T-cell (primary cell): Measurements from ENCODE around the gene SERINC1. TPM values are rescaled to one million over a fixed set of nuclear protein-coding genes. Genes with fewer than 3 reads are reported as not detected.

ENCODE experiments used
- ATAC-seq, 4 experiments: fragments of 200-7000 bp in 3 of 4; fragments of 150-1000 bp in 1 of 4; cut with Tn5 transposase; replicated peaks in 1 of 4; 1 replicate in 3 of 4; 2 replicates in 1 of 4; pipeline ENCODE4 v1.10.0; 2021; ENCODE audit warnings: moderate library complexity in 3 of 4, mild to moderate bottlenecking in 2 of 4, moderate number of reproducible peaks in 1 of 4
- CTCF ChIA-PET, 2 donors: fragments of 300-600 bp; sonication (Branson Sonifier 250); formaldehyde crosslinking; loops; one replicate each; lab custom pipeline; 2022; ENCODE audit warnings: antibody characterized with exemption in 2 of 2; lab: Charles Lee
- POLR2A ChIA-PET, 2 donors: fragments of 300-600 bp; sonication (Branson Sonifier 250); formaldehyde crosslinking; loops; one replicate each; lab custom pipeline; 2022; ENCODE audit warnings: antibody characterized with exemption in 2 of 2; lab: Charles Lee
- DNase-seq, 35 experiments: peaks; one replicate each; pipeline versions ENCODE4 v3.0.0 to v3.0.0-alpha.2; 2013 to 2023
- H3K27ac ChIP-seq: one replicate; pipeline ENCODE4 v1.5.1; 2013; ENCODE audit warnings: low read length
- H3K27me3 ChIP-seq, 2 experiments: replicated peaks in 1 of 2; 1 replicate in 1 of 2; 2 replicates in 1 of 2; pipeline versions ENCODE4 v1.6.1 to v1.7.0; 2013; ENCODE audit warnings: low read length in 1 of 2, mixed read lengths in 1 of 2; ENCODE audit not compliant: control insufficient read depth in 2 of 2, insufficient read depth in 2 of 2; ENCODE audit errors: extremely low read depth in 1 of 2
- H3K36me3 ChIP-seq, 2 donors: 1 replicate in 1 of 2; 2 replicates in 1 of 2; pipeline versions ENCODE4 v1.6.1 to v1.7.0; 2013; ENCODE audit warnings: low read length in 1 of 2; ENCODE audit not compliant: control insufficient read depth in 2 of 2, insufficient read depth in 1 of 2; ENCODE audit errors: extremely low read depth in 1 of 2
- H3K4me1 ChIP-seq, 2 experiments: 1 replicate in 1 of 2; 2 replicates in 1 of 2; pipeline versions ENCODE4 v1.6.1 to v1.7.0; 2013; ENCODE audit warnings: low read length in 2 of 2, mixed read lengths in 1 of 2; ENCODE audit not compliant: insufficient read depth in 2 of 2, control insufficient read depth in 1 of 2; ENCODE audit errors: extremely low read depth in 1 of 2
- H3K4me3 ChIP-seq, 2 donors: 1 replicate in 1 of 2; 2 replicates in 1 of 2; pipeline versions ENCODE4 v1.5.1 to v1.7.0; 2013; ENCODE audit warnings: mild to moderate bottlenecking in 2 of 2, low read length in 1 of 2, moderate library complexity in 1 of 2; ENCODE audit not compliant: control insufficient read depth in 1 of 2; ENCODE audit errors: extremely low read depth in 1 of 2
- H3K9me3 ChIP-seq: 2 replicates; pipeline ENCODE4 v1.7.0; 2013
- H3K27ac Mint-ChIP-seq, 2 donors: one replicate each; pipeline ENCODE4 v1.8.0; 2020 to 2021; ENCODE audit warnings: mild to moderate bottlenecking in 2 of 2, mixed read lengths in 2 of 2
- H3K27me3 Mint-ChIP-seq, 2 donors: one replicate each; pipeline ENCODE4 v1.8.0; 2021 to 2022; ENCODE audit warnings: mixed read lengths in 2 of 2
- H3K36me3 Mint-ChIP-seq: one replicate; pipeline ENCODE4 v1.8.0; 2021; ENCODE audit warnings: mixed read lengths
- H3K4me1 Mint-ChIP-seq, 3 donors: one replicate each; pipeline ENCODE4 v1.8.0; 2020 to 2022; ENCODE audit warnings: mixed read lengths in 3 of 3, mild to moderate bottlenecking in 1 of 3
- H3K4me3 Mint-ChIP-seq, 3 donors: one replicate each; pipeline ENCODE4 v1.8.0; 2020 to 2022; ENCODE audit warnings: mild to moderate bottlenecking in 3 of 3, mixed read lengths in 3 of 3, moderate library complexity in 3 of 3
- H3K9me3 Mint-ChIP-seq, 3 donors: one replicate each; pipeline ENCODE4 v1.8.0; 2020 to 2022; ENCODE audit warnings: mixed read lengths in 3 of 3
- WGBS: methylation state at CpG from one replicate; pipeline ENCODE4 v1.1.5; 2013; ENCODE audit warnings: missing lambda C conversion rate; ENCODE audit not compliant: insufficient coverage; 5-methylcytosine and 5-hydroxymethylcytosine counted together
- total RNA-seq, 35 experiments: library from RNA in 6 of 35; stranded (reverse) in 6 of 35; fragments of 120-200 nt in 1 of 35; gene quantifications; one replicate each; pipeline versions ENCODE4 v1.2.1 to v1.2.4 and lab custom pipeline; 2013 to 2026

Gene SERINC1
- total RNA-seq, 5 donors from 2014 or later (not counting 1 experiment from before 2014, with no cell fraction given): 110 to 121 (median 116) TPM

DNA sequence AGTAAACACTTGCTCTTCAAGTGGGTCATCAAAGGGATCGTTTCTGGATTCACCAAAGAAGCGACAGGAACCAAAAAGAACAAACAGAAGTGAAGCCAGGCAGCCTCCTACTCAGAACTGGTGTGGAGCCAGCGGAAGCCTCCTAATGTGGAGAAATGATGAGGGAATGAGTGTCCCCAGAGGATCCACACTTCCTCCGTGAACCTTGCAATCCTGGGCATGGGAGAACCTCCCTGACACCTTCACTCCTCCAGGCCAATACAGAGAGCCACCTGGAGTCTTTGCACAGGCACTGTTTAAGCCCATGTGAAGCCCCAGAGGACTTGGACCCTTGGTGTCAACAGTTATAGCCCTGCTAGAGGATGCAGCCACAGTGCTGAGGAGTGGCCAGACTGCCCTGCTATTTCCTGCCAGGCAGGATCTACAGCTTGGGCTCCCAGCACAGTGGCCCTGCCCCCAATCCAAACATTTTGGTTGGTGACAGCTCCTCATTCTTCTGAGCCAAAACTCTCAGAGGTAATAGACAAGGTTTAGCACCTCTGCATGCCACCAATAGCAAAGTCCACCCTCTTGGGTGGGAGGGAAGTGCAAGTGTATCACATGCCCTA, 23.2 kb upstream of the SERINC1 start:
- Mint-ChIP-seq H3K27ac (no peak overlapping the region), H3K9me3 (peaks cover 16 to 33% (median 27%) of the 10 kb centered on the region in 3 donors), H3K4me3 (no peak overlapping the region), H3K36me3 (peaks cover 4% of the 10 kb centered on the region), H3K27me3 (peaks cover 7 to 19% of the 10 kb centered on the region in 2 donors), H3K4me1 (peaks cover 7 to 17% (median 12%) of the 10 kb centered on the region in 3 donors)
- Histone ChIP-seq H3K9me3 (peaks cover 3% of the 10 kb centered on the region), H3K4me1 (peaks cover 0 to 5% of the 10 kb centered on the region in 2 experiments), H3K36me3 (no peaks in the 10 kb centered on the region), H3K27ac (no peak overlapping the region), H3K4me3 (no peak overlapping the region), H3K27me3 (peaks cover 0 to 12% of the 10 kb centered on the region in 2 experiments)
- no peak for ATAC-seq
- POLR2A ChIA-PET: no interaction called here
- DNase-seq: no peak
- CTCF ChIA-PET: no interaction called here
- 92% methylated on average over 2 of the region's 4 CpGs for WGBS

DNA sequence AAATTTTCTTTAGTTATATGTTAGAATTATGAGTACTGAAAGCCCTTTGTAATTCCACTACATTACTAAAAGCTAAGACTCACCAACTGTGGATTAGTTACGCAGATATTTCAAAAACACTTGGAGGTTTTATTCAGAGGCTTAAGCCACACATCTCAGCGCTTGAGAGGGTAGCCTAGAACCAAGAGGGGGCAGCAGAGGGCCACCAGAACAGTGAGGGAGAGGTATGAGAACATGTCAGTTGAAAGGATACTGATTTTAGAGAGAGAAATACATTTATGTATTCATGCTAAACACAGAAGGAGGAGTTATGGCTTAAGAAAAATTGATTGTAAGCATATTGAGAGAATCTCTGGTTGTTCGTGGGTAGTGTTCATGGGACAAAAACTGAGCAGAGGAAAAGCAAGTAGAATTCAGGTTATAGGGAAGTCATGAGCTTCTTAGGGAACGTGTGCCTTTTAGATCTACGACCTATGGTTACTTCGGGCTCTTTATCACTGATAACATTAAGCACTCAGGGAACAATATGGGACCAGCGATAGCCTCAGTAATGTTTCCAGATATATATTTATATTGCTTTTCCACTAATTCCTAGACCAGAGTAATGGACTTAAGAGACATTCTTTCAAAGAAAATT, 20.4 kb upstream of the SERINC1 start:
- WGBS: 0% methylated on average over 1 of the region's 7 CpGs
- Histone ChIP-seq H3K27ac (no peak overlapping the region), H3K27me3 (peaks cover 0 to 12% of the 10 kb centered on the region in 2 experiments), H3K4me1 (peaks cover 0 to 5% of the 10 kb centered on the region in 2 experiments), H3K36me3 (no peaks in the 10 kb centered on the region), H3K9me3 (peaks cover 3% of the 10 kb centered on the region), H3K4me3 (no peak overlapping the region)
- Mint-ChIP-seq H3K4me3 (no peak overlapping the region), H3K27me3 (peaks cover 0 to under 1% of the 10 kb centered on the region in 2 donors), H3K27ac (no peak overlapping the region), H3K9me3 (peaks cover under 1 to 11% (median 7%) of the 10 kb centered on the region in 3 donors), H3K36me3 (peaks cover 4% of the 10 kb centered on the region), H3K4me1 (peaks cover 7 to 17% (median 12%) of the 10 kb centered on the region in 3 donors)
- POLR2A ChIA-PET: interaction anchor here (0.6 kb wide), 2 partner anchors 18 to 96 kb away, joined by 3 to 4 read pairs; no protein-coding TSS in a partner anchor
- DNase-seq: peak; percentile 33 to 77 (median 62)
- ATAC-seq: peak; percentile 89 to 100 (median 97)
- CTCF ChIA-PET: interaction anchor here (0.6 to 7.1 kb wide), 22 partner anchors 10 to 1437 kb away, joined by 3 to 127 read pairs (median 3); partner anchors contain the start of genes HSF2 (in 1 of the 2) and SERINC1 (in 1 of the 2)

DNA sequence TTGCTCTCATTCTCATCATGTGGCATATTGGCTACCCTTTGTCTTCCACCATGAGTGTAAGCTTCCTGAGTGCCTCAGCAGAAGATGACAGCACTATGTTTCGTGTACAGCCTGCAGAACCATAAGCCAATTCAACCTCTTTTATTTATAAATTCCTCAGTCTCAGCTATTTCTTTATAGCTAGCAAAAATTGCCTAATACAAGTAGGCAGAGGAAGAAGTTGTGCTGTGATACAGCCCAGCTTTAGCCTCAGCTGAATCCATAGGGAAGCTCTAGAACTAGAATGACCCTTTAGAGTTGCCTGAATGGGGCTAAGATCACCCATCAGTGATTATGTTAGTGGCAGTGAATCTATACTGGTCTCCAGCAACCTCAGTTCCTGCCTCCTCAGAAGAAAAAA, 19.0 kb upstream of the SERINC1 start:
- H3K4me3 ChIP-seq: no peak overlapping the region
- H3K4me1 Mint-ChIP-seq: peaks cover 7 to 14% (median 8%) of the 10 kb centered on the region in 3 donors
- WGBS: no CpG with 5 or more reads among the region's 1 CpG
- DNase-seq: no peak
- no peak overlapping the region for H3K27ac ChIP-seq
- no peaks in the 10 kb centered on the region for H3K9me3 Mint-ChIP-seq
- H3K36me3 Mint-ChIP-seq: peaks cover 4% of the 10 kb centered on the region
- H3K4me3 Mint-ChIP-seq: no peak overlapping the region
- CTCF ChIA-PET: interaction anchor here (0.8 to 7.1 kb wide), 8 partner anchors 12 to 351 kb away, joined by 3 to 127 read pairs (median 7); no protein-coding TSS in a partner anchor
- no peaks in the 10 kb centered on the region for H3K27me3 Mint-ChIP-seq
- H3K27me3 ChIP-seq: peaks cover 0 to 8% of the 10 kb centered on the region in 2 experiments
- no peak overlapping the region for H3K27ac Mint-ChIP-seq
- POLR2A ChIA-PET: no interaction called here
- no peak for ATAC-seq
- H3K36me3 ChIP-seq: no peaks in the 10 kb centered on the region
- no peaks in the 10 kb centered on the region for H3K9me3 ChIP-seq
- peaks cover 0 to 2% of the 10 kb centered on the region in 2 experiments for H3K4me1 ChIP-seq

DNA sequence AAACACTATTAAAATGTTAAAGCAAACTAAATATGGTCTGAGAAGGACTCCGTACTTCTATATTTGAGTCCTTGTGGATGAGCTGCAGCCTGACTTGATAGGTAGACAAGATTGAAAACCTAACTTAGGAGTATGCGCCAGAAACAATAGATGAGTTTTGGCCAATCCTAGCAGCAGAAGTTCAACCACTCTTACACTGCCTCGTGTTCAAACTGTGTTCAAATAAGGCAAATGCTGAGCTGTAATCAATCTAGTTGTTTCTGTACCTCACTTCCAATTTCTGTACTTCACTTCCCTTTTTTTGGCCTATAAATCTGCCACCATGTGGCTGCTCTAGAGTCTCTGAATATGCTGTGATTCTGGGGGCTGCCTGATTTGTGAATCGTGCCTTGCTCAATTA, 13.2 kb upstream of the SERINC1 start:
- Histone ChIP-seq H3K27me3 (no peaks in the 10 kb centered on the region), H3K36me3 (no peaks in the 10 kb centered on the region), H3K27ac (no peak overlapping the region), H3K4me3 (no peak overlapping the region), H3K4me1 (no peaks in the 10 kb centered on the region), H3K9me3 (no peaks in the 10 kb centered on the region)
- H3K36me3 Mint-ChIP-seq: no peaks in the 10 kb centered on the region
- no peak overlapping the region for H3K4me3 Mint-ChIP-seq
- WGBS: no CpG with 5 or more reads among the region's 4 CpGs
- POLR2A ChIA-PET: no interaction called here
- no peak overlapping the region for H3K27ac Mint-ChIP-seq
- ATAC-seq: no peak
- CTCF ChIA-PET: interaction anchor here (0.6 to 1.3 kb wide), 4 partner anchors 10 to 330 kb away, joined by 3 to 4 read pairs (median 3); no protein-coding TSS in a partner anchor
- H3K4me1 Mint-ChIP-seq: no peaks in the 10 kb centered on the region
- H3K9me3 Mint-ChIP-seq: no peaks in the 10 kb centered on the region
- DNase-seq: no peak
- H3K27me3 Mint-ChIP-seq: no peaks in the 10 kb centered on the region

DNA sequence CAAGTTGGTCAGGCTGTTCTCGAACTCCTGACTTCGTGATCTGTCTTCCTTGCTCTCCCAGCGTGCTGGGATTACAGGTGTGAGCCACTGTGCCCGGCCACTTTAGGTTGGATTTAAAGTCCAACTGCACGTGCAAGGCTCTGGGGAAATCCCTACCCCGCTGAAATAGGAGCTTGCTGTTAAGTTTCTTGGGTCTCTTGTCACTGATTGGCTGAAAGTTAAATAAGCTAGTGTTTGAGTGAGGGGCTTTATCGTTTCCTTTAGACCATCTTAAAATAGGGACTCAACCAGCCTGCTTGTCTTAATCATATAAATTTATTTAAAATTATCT, 11.1 kb upstream of the SERINC1 start:
- Histone ChIP-seq H3K27me3 (no peaks in the 10 kb centered on the region), H3K4me1 (no peaks in the 10 kb centered on the region), H3K27ac (no peak overlapping the region), H3K4me3 (no peak overlapping the region), H3K36me3 (no peaks in the 10 kb centered on the region), H3K9me3 (no peaks in the 10 kb centered on the region)
- ChIA-PET CTCF (interaction anchor here in 1 of 2 donors (1.5 kb wide), 1 partner anchor 47 kb away, joined by 5 read pairs; no protein-coding TSS in a partner anchor), POLR2A (no interaction called here)
- Mint-ChIP-seq H3K36me3 (no peaks in the 10 kb centered on the region), H3K9me3 (no peaks in the 10 kb centered on the region), H3K27me3 (no peaks in the 10 kb centered on the region), H3K4me1 (no peaks in the 10 kb centered on the region), H3K4me3 (no peak overlapping the region), H3K27ac (no peak overlapping the region)
- ATAC-seq (no peak), DNase-seq (no peak)
- 100% methylated on average over 2 of the region's 7 CpGs for WGBS

DNA sequence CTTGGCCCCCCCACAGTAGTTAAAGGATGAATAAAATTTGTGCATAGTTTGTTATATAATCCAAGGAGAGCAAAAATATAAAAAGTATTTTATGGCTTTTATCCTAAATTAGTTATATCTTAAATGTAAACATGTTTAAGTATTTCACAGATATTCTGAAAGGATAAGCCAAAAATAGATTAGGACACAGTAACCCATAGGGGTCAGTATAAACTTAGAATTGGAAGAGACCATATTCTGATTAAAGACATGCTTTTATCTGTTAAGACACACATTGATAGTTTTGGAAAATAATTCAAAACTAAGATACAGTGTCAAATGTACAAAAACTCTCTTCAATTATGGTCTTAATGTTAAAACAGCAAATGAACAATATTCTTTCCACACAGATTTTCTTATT, 4.5 kb upstream of the SERINC1 start:
- Histone ChIP-seq H3K36me3 (no peaks in the 10 kb centered on the region), H3K4me1 (peaks cover 3 to 5% of the 10 kb centered on the region in 2 experiments), H3K27ac (no peak overlapping the region), H3K9me3 (no peaks in the 10 kb centered on the region), H3K4me3 (no peak overlapping the region), H3K27me3 (no peaks in the 10 kb centered on the region)
- CTCF ChIA-PET: interaction anchor here in 1 of 2 donors (1.9 to 3.0 kb wide), 2 partner anchors 54 to 56 kb away, joined by 6 to 17 read pairs; no protein-coding TSS in a partner anchor
- peaks cover 0 to 6% (median 4%) of the 10 kb centered on the region in 3 donors for H3K4me1 Mint-ChIP-seq
- no peak for ATAC-seq
- H3K4me3 Mint-ChIP-seq: no peak overlapping the region
- H3K9me3 Mint-ChIP-seq: no peaks in the 10 kb centered on the region
- H3K27me3 Mint-ChIP-seq: no peaks in the 10 kb centered on the region
- no peaks in the 10 kb centered on the region for H3K36me3 Mint-ChIP-seq
- DNase-seq: peak in 1 of 35 experiments; percentile 49
- POLR2A ChIA-PET: no interaction called here
- H3K27ac Mint-ChIP-seq: no peak overlapping the region
